IPS DF 4.7 (cell line): Measurements from ENCODE around the gene TMEM11.

Source experiments
- DNase-seq: peaks from one replicate; pipeline ENCODE4 v3.0.0-alpha.2; 2013; ENCODE audit warnings: low spot score; ENCODE audit errors: extremely low read depth

TMEM11 gene

GRCh38 chr17:21186399-21187187 is 27.4 kb downstream of the TMEM11 start:
- DNase-seq = no peak

- no peak for DNase-seq
Observed at GRCh38 chr17:21185061-21185460, 28.9 kb downstream of the TMEM11 start.

GRCh38 chr17:21184570-21184969 is 29.4 kb downstream of the TMEM11 start:
- no peak for DNase-seq

GRCh38 chr17:21183468-21183867 is 30.5 kb downstream of the TMEM11 start:
- DNase-seq = no peak

- no peak for DNase-seq
Observed at GRCh38 chr17:21177854-21178600, 35.9 kb downstream of the TMEM11 start.

- DNase-seq = no peak
Observed at GRCh38 chr17:21177401-21177800, 36.6 kb downstream of the TMEM11 start.

GRCh38 chr17:21176773-21177395 is 37.1 kb downstream of the TMEM11 start:
- no peak for DNase-seq

- DNase-seq = no peak
Observed at GRCh38 chr17:21174713-21175112, 39.2 kb downstream of the TMEM11 start.

- DNase-seq = no peak
Observed at GRCh38 chr17:21174186-21174585, 39.8 kb downstream of the TMEM11 start.

GRCh38 chr17:21173543-21173942 is 40.4 kb downstream of the TMEM11 start:
- DNase-seq = no peak

- DNase-seq = no peak
Observed at GRCh38 chr17:21172846-21173245, 41.1 kb downstream of the TMEM11 start.

GRCh38 chr17:21171970-21172510 is 41.9 kb downstream of the TMEM11 start:
- no peak for DNase-seq

- DNase-seq = no peak
Observed at GRCh38 chr17:21171309-21171922, 42.5 kb downstream of the TMEM11 start.

GRCh38 chr17:21170809-21171208 is 43.2 kb downstream of the TMEM11 start:
- DNase-seq = no peak

- DNase-seq = no peak
Observed at GRCh38 chr17:21169496-21169895, 44.5 kb downstream of the TMEM11 start.

- no peak for DNase-seq
Observed at GRCh38 chr17:21168555-21168865, 45.5 kb downstream of the TMEM11 start.

GRCh38 chr17:21167303-21167702 is 46.7 kb downstream of the TMEM11 start:
- DNase-seq = no peak

GRCh38 chr17:21166595-21167210 is 47.3 kb downstream of the TMEM11 start:
- no peak for DNase-seq

GRCh38 chr17:21165922-21166594 is 47.9 kb downstream of the TMEM11 start:
- DNase-seq = no peak

- no peak for DNase-seq
Observed at GRCh38 chr17:21164620-21165019, 49.3 kb downstream of the TMEM11 start.

GRCh38 chr17:21164216-21164615 is 49.7 kb downstream of the TMEM11 start:
- DNase-seq = no peak
